Panc1 (cell line): Measurements from ENCODE around the gene KCP. TPM values are rescaled to one million over a fixed set of nuclear protein-coding genes. Genes with fewer than 3 reads are reported as not detected.

Experiments used
- ATAC-seq: fragments of 200-7000 bp; cut with Tn5 transposase; 2 replicates; pipeline ENCODE4 v1.9.1; 2020; ENCODE audit warnings: mild to moderate bottlenecking, moderate library complexity
- BruUV-seq: library from RNA; stranded (reverse); fragments of 400-500 nt; replicated peaks from 2 replicates; lab custom pipeline; 2021; lab: Mats Ljungman, UMichigan
- CTCF ChIA-PET: fragments of 300-600 bp; sonication (Branson Sonifier 250); formaldehyde crosslinking; loops from one replicate; lab custom pipeline; 2022; ENCODE audit warnings: antibody characterized with exemption; lab: Charles Lee
- POLR2A ChIA-PET: fragments of 300-600 bp; sonication (Branson Sonifier 250); formaldehyde crosslinking; loops from one replicate; lab custom pipeline; 2022; ENCODE audit warnings: antibody characterized with exemption; lab: Charles Lee
- DNase-seq: peaks from one replicate; pipeline ENCODE4 v3.0.0-alpha.2; 2010; ENCODE audit warnings: low read depth, low spot score
- H3K27ac ChIP-seq: 2 replicates; pipeline ENCODE4 v1.5.1; 2011; ENCODE audit warnings: mild to moderate bottlenecking, low read length, inconsistent platforms
- H3K27me3 ChIP-seq: fragments of 200-500 bp; sonication (Bioruptor generic); 2 replicates; pipeline ENCODE4 v1.6.0; 2014; ENCODE audit warnings: low read length, inconsistent platforms; ENCODE audit not compliant: control insufficient read depth, insufficient read depth
- H3K36me3 ChIP-seq: fragments of 200-500 bp; sonication (Bioruptor generic); 2 replicates; pipeline ENCODE4 v1.5.1; 2014; ENCODE audit warnings: inconsistent platforms, mild to moderate bottlenecking, low read length, moderate library complexity; ENCODE audit not compliant: control insufficient read depth, insufficient read depth
- H3K4me1 ChIP-seq: 2 replicates; pipeline ENCODE4 v1.5.1; 2011; ENCODE audit warnings: inconsistent platforms, mild to moderate bottlenecking, low read length, moderate library complexity; ENCODE audit not compliant: control insufficient read depth, insufficient read depth
- H3K4me3 ChIP-seq, 2 experiments: 2 replicates each; pipeline ENCODE4 v1.5.1; 2011 to 2012; ENCODE audit warnings: low read depth in 2 of 2, low read length in 2 of 2, mild to moderate bottlenecking in 2 of 2, inconsistent platforms in 1 of 2, moderate library complexity in 1 of 2
- H3K9me3 ChIP-seq: fragments of 200-500 bp; sonication (Bioruptor generic); 2 replicates; pipeline ENCODE4 v1.5.1; 2014; ENCODE audit warnings: low read depth, mild to moderate bottlenecking, inconsistent platforms, low read length, moderate library complexity; ENCODE audit not compliant: control insufficient read depth, insufficient read depth
- POLR2AphosphoS5 ChIP-seq: IDR thresholded peaks from 2 replicates; pipeline ENCODE4 v1.6.1; 2012; ENCODE audit warnings: mild to moderate bottlenecking, low read depth, low read length, moderate library complexity
- SIN3A ChIP-seq: IDR thresholded peaks from 2 replicates; pipeline ENCODE4 v1.6.1; 2012; ENCODE audit warnings: low read depth, mild to moderate bottlenecking, low read length, moderate library complexity, borderline replicate concordance; ENCODE audit not compliant: insufficient read depth
- TCF7L2 ChIP-seq: IDR thresholded peaks from 2 replicates; pipeline ENCODE4 v1.6.1; 2011; ENCODE audit warnings: mild to moderate bottlenecking, low read depth, low read length, inconsistent platforms
- in situ Hi-C: cut with HindIII; loops from 2 replicates; pipeline ENCODE4 v1.10.0; 2016; ENCODE audit warnings: low sequenced_read_pairs, low pct_unique_long_range_greater_than_20kb
- intact Hi-C: fragments of 100-400 bp; cut with micrococcal nuclease; formaldehyde crosslinking; loops from one replicate; pipeline ENCODE4 v1.10.0; 2022; ENCODE audit not compliant: unreplicated experiment
- total RNA-seq: library from RNA; stranded (reverse); gene quantifications from one replicate; pipeline ENCODE4 v1.2.1, GENCODE V29; 2021; ENCODE audit not compliant: unreplicated experiment
- TF ChIP-seq, protein P1 (sequence below), 2 experiments: IDR thresholded peaks; 2 replicates each; pipeline ENCODE4 v1.6.1; 2011 to 2012; ENCODE audit warnings: low read depth in 2 of 2, control low read depth in 1 of 2, low read length in 1 of 2, mild to moderate bottlenecking in 1 of 2, moderate library complexity in 1 of 2; ENCODE audit not compliant: insufficient read depth in 1 of 2
- TF ChIP-seq, protein P2 (sequence below): fragments of 450-650 bp; IDR thresholded peaks from 2 replicates; pipeline ENCODE4 v1.5.1; 2017; ENCODE audit warnings: mild to moderate bottlenecking

The KCP gene
- total RNA-seq, 1 experiment from 2014 or later: 0.13 TPM

DNA sequence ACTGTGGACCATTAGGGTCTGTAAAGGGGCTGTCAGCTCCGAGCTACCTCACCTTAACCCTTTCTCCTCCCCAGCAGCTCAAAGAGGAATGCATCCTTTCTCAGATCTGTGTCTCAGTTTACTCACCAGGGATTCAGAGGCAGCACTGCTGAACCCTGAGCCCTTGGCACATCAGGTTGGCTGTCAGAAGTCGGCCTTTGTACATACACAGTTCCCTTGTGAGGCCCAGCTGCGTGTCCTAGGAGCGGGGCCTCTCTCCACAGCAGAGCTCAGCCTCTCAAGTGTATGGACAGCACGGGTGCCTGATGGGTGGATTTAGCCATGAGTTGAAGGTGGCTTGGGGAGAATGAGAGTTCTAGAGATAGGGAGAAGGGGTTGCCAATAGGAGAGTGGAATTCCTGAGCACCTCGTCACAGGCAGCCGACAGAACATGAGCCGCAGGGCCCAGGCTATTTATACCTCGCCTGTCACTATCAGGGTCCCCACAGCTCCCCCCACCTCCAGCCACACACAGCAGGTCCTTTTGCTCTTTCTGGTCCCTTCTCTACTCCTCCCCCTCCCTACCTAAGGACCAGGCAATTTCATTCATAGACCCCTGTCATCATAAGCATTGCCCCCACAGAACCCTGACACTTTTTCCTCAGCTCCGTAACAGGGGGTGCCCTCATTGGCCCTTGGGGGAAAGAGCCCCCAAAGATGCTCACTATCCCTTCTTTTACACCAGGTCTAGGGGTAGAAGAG is 82.4 kb downstream of the KCP start:
- Histone ChIP-seq H3K36me3 (no peaks in the 10 kb centered on the region), H3K4me1 (peaks cover 23% of the 10 kb centered on the region), H3K27ac (no peak overlapping the region), H3K9me3 (no peaks in the 10 kb centered on the region), H3K27me3 (no peaks in the 10 kb centered on the region), H3K4me3 (no peak overlapping the region)
- ChIA-PET POLR2A (interaction anchor here (0.7 kb wide), 1 partner anchor 26 kb away, joined by 12 read pairs; no protein-coding TSS in a partner anchor), CTCF (interaction anchor here (0.5 to 0.7 kb wide), 2 partner anchors 120 to 221 kb away, joined by 3 to 5 read pairs; no protein-coding TSS in a partner anchor)
- peak; percentile 64 for DNase-seq
- intact Hi-C loops (no loop called here), in situ Hi-C loops (no loop called here)
- BruUV-seq: no TSS peak
- TF ChIP-seq SIN3A (no peak), TCF7L2 (no peak), POLR2AphosphoS5 (no peak)
- TF ChIP-seq, protein P1, sequence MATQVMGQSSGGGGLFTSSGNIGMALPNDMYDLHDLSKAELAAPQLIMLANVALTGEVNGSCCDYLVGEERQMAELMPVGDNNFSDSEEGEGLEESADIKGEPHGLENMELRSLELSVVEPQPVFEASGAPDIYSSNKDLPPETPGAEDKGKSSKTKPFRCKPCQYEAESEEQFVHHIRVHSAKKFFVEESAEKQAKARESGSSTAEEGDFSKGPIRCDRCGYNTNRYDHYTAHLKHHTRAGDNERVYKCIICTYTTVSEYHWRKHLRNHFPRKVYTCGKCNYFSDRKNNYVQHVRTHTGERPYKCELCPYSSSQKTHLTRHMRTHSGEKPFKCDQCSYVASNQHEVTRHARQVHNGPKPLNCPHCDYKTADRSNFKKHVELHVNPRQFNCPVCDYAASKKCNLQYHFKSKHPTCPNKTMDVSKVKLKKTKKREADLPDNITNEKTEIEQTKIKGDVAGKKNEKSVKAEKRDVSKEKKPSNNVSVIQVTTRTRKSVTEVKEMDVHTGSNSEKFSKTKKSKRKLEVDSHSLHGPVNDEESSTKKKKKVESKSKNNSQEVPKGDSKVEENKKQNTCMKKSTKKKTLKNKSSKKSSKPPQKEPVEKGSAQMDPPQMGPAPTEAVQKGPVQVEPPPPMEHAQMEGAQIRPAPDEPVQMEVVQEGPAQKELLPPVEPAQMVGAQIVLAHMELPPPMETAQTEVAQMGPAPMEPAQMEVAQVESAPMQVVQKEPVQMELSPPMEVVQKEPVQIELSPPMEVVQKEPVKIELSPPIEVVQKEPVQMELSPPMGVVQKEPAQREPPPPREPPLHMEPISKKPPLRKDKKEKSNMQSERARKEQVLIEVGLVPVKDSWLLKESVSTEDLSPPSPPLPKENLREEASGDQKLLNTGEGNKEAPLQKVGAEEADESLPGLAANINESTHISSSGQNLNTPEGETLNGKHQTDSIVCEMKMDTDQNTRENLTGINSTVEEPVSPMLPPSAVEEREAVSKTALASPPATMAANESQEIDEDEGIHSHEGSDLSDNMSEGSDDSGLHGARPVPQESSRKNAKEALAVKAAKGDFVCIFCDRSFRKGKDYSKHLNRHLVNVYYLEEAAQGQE (IDR thresholded peaks at IDR 0.05; ENCODE audit: insufficient read depth in 1 of 2, low read depth in 2 of 2, low read length in 1 of 2): no peak
- TF ChIP-seq, protein P2, sequence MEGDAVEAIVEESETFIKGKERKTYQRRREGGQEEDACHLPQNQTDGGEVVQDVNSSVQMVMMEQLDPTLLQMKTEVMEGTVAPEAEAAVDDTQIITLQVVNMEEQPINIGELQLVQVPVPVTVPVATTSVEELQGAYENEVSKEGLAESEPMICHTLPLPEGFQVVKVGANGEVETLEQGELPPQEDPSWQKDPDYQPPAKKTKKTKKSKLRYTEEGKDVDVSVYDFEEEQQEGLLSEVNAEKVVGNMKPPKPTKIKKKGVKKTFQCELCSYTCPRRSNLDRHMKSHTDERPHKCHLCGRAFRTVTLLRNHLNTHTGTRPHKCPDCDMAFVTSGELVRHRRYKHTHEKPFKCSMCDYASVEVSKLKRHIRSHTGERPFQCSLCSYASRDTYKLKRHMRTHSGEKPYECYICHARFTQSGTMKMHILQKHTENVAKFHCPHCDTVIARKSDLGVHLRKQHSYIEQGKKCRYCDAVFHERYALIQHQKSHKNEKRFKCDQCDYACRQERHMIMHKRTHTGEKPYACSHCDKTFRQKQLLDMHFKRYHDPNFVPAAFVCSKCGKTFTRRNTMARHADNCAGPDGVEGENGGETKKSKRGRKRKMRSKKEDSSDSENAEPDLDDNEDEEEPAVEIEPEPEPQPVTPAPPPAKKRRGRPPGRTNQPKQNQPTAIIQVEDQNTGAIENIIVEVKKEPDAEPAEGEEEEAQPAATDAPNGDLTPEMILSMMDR: no peak
- peak; percentile 28 for ATAC-seq

DNA sequence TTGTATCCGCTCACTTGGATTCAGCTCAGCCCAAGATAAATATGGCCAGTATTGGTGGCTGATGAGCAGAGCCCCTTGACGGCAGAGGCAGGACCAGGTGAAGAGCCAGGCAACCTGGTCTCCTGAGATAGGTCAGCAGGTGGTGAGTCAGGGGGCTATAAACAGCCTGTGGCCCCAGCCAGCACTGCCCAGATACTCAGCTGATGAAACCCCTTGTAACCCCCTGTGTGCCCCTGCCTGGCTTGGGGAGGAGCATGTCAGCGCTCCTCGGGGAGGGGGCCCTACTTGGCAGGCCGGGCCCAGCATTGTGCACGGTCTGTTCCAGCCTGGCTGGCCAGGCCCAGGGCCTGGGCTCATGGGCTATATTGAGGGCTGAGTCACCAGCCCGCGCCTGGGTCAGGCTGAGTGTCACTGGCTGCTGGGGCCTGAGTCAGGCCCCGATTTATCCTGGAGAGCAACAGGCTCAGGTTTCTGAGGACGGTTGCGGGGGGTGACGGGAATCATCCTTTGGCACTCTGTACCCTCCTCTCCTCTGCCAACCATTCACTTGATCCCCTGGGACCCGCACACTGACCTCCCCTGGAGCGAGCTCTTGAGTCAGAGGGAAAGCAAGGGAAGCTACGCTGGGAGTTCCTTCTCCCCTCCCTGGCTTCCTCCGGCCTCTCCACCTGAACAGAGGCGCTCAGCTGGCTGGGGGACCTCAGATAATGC is 83.1 kb downstream of the KCP start:
- ChIA-PET CTCF (no interaction called here), POLR2A (no interaction called here)
- ATAC-seq: peak; percentile 52
- DNase-seq: peak; percentile 71
- Histone ChIP-seq H3K36me3 (no peaks in the 10 kb centered on the region), H3K9me3 (no peaks in the 10 kb centered on the region), H3K4me3 (no peak overlapping the region), H3K27me3 (no peaks in the 10 kb centered on the region), H3K27ac (peak overlapping the region; percentile 34; the same call in 1 of the 2 replicates), H3K4me1 (peaks cover 23% of the 10 kb centered on the region)
- TF ChIP-seq, protein P2: no peak
- TF ChIP-seq, protein P1 (IDR thresholded peaks at IDR 0.05; ENCODE audit: insufficient read depth in 1 of 2, low read depth in 2 of 2, low read length in 1 of 2): no peak
- TF ChIP-seq TCF7L2 (no peak), SIN3A (no peak), POLR2AphosphoS5 (no peak)
- intact Hi-C loops: no loop called here
- BruUV-seq: no TSS peak
- in situ Hi-C loops: no loop called here
